Fibroblast of skin of back (primary cell): Measurements from ENCODE around the gene SERPINA9.
A peak's percentile ranks its signal among the peaks of the same experiment; 100 is the strongest.
"Not testable (repeated sequence)": the region's sequence is repeated elsewhere in the genome, so short reads cannot be mapped to it uniquely, and the experiment has no call there.

Source experiments
- DNase-seq: peaks from one replicate; pipeline ENCODE4 v3.0.0-alpha.2; 2013

SERPINA9 gene

GRCh38 chr14:94485944-94486841, 10.2 kb upstream of the SERPINA9 start:
- DNase-seq = peak; percentile 83

GRCh38 chr14:94484481-94484880, 8.5 kb upstream of the SERPINA9 start:
- DNase-seq = peak; percentile 59

GRCh38 chr14:94483729-94484275, 7.8 kb upstream of the SERPINA9 start:
- DNase-seq = peak; percentile 71

GRCh38 chr14:94483071-94483451, 7.1 kb upstream of the SERPINA9 start:
- no peak for DNase-seq

- not testable (repeated sequence) for DNase-seq
Measured at GRCh38 chr14:94482132-94483070, 6.4 kb upstream of the SERPINA9 start.

- peak; percentile 91 for DNase-seq
Measured at GRCh38 chr14:94481468-94482131, 5.6 kb upstream of the SERPINA9 start.

GRCh38 chr14:94480809-94481208, 4.8 kb upstream of the SERPINA9 start:
- DNase-seq = peak; percentile 83

DNA sequence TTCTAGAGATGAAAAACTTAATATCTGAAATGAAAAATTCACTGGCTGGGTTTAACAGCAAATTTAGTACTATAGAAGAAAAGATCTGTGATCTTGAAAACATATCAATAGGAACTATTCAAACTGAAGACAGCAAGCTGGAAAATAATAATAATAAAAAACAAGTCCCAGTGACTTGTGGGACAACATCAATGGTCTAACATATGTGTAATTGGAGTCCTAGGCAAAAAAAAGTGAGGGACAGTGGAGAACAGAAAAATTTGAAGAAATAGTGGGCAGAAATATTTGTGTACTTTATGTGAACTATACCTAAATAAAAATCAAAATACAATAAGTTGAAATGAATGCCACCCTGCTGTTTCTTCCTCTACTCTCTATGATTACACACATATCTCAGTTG, 2.4 kb upstream of the SERPINA9 start:
- DNase-seq = no peak

DNA sequence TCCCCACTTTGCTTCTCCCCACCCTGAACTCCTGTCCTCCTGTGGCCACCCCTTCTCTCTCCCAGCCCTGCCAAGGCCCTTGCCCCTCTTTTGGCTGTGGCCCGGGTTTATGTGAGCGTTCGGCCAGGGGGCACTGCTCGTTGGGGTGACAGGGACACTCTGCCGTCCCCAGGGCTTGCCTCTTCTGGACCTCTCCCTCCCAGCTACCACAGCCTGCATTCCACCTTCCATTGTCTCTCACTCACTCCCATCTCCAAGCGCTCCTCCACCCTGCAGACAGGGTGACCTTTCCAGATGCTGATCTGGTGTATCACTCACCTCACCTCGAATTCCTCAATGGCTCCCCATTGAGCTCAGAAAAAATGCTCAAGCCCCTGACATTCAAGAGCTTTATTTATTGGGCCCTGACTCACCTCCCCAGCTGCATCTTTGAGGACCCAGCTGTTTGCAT, 1.4 kb downstream of the SERPINA9 start:
- peak; percentile 86 for DNase-seq

- DNase-seq = no peak
Measured at GRCh38 chr14:94473666-94474410, 2.2 kb downstream of the SERPINA9 start.

DNA sequence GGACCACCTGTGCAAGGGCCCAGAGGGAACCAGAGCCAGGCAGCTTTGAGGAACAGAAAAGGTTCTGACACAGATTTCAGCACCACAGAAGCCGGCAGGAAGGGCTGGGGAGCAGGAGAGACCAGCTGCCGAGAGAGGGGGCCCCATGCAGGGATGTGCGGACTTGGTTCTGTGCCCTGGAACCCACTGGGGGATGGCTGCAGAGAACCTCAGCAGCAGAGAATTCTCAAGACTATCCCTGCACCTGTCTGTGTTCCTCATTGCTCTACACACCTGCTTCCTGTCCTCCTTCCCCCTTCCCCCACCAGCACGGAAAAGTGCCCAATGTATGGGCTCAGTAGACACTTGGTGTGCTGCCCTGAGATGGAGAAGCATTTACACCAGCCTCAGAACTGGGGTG, 3.2 kb downstream of the SERPINA9 start:
- DNase-seq = no peak

- no peak for DNase-seq
Measured at GRCh38 chr14:94471045-94471444, 5.0 kb downstream of the SERPINA9 start.

- DNase-seq = no peak
Measured at GRCh38 chr14:94470311-94470710, 5.7 kb downstream of the SERPINA9 start.

- DNase-seq = no peak
Measured at GRCh38 chr14:94469261-94469660, 6.7 kb downstream of the SERPINA9 start.

DNA sequence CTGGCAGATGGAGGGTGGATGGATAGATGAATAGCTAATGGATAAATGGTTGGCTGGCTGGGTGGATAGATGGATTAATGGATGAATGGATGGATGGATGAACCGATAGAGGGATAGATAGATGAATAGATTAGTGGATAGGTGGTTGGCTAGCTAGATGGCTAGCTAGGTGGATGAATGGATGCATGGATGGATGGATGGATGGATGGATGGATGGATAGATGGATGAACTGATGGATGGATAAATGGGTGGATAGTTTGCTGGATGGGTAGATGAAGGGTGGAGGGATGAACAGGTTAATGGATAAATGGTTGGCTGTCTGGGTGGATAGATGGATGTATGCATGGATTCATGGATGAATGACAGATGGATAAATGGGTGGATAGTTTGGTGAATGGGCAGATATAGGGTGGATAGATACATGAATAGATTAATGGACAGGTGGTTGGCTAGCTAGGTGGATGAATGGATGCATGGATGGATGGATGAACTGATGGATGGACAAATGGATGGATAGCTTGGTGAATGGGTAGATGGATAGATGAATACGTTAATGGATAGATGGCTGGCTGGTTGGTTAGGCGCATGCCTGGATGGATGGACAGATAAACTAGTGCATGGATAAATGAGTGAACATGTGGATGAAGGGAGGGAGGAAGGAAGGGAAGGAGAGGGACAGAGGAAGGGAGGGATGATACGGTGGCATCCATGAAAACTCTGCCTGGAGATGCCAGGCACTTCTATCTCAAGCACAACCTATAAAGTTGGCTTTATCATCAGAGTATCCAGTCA, 8.1 kb downstream of the SERPINA9 start:
- no peak for DNase-seq

GRCh38 chr14:94466706-94467370, 9.2 kb downstream of the SERPINA9 start:
- no peak for DNase-seq

GRCh38 chr14:94465042-94465441, 11.0 kb downstream of the SERPINA9 start:
- DNase-seq = no peak

DNA sequence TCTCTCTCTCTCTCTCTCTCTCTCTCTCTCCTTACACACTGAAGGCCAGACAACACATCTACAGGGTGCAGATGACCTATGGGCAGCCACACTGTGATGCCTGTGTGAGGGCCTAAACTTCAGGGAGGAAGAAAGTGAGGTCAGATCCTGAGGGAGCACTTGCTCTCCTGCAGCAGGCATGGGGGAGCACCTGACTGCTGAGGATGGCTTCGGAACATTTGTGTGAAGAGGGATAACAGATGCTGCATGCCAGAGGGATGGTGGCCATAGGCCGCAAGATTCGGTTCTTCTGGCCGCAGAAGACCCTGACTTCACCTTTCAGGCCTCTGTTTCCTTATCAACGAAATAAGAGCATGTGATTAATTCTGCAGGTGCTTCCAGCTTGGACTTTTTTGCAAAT, 11.7 kb downstream of the SERPINA9 start:
- DNase-seq = no peak

DNA sequence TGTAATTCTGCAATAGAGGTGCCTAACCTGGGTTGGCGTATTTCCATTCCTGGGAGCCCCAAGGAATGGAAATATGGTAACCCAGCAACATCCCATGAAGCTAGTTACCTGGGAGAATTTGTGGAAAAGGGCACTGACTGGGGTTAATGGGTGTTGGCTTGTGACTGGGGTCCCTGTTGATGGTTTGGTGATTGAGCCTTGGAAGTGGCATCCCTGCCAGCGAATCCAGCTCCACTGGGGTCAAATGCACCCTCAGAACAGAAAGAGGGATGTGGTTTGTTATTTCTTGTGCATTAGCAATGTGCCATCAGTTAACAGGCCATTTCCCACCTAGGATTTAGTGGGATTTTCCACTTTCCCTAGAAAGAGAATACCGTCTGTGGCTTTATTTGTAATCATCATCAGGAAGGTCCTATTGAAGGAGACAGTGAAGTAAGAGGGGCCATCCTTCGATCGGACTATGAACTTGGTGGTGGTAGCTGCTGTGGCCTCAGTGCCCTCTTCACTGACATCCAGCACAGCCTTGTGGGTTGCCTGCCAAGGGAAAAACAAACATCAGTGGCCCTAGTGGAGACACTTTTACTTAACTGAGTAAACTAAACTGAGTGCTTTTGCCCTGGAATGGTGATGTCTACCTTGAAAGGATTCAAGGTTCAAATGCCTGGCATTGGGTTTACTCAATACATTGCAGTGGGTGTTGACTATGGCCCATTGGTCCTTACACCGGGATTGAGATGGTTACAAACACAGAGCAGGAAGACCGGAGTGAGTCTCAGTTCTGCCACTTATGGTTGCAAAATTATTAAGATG, 13.0 kb downstream of the SERPINA9 start:
- DNase-seq = no peak
